OCI-LY7 (cell line): ENCODE results near the gene ABCA10. TPM values are rescaled to one million over a fixed set of nuclear protein-coding genes. Genes with fewer than 3 reads are reported as not detected.

Experiments used
- BruUV-seq: library from RNA; stranded (reverse); fragments of 400-500 nt; replicated peaks from 2 replicates; lab custom pipeline; 2021; lab: Mats Ljungman, UMichigan
- CTCF ChIA-PET: fragments of 300-600 bp; sonication (Branson Sonifier 250); formaldehyde crosslinking; loops from one replicate; lab custom pipeline; 2022; ENCODE audit warnings: antibody characterized with exemption; ENCODE audit not compliant: unreplicated experiment; lab: Charles Lee
- POLR2A ChIA-PET: fragments of 300-600 bp; sonication (Branson Sonifier 250); formaldehyde crosslinking; loops from one replicate; lab custom pipeline; 2022; ENCODE audit warnings: antibody characterized with exemption; lab: Charles Lee
- DNase-seq: peaks from one replicate; pipeline ENCODE4 v3.0.0-alpha.2; 2015; ENCODE audit warnings: low spot score
- H2AFZ ChIP-seq: fragments of 200-600 bp; sonication (generic), shearing (Covaris generic); 2 replicates; pipeline ENCODE4 v1.6.1; 2014; ENCODE audit warnings: mild to moderate bottlenecking, antibody characterized with exemption, low read length, moderate library complexity
- H3K27ac ChIP-seq: fragments of 200-600 bp; sonication (generic); 2 replicates; pipeline ENCODE4 v1.5.1; 2014; ENCODE audit warnings: mixed run types, low read depth, mild to moderate bottlenecking, moderate library complexity, low read length, inconsistent platforms; ENCODE audit not compliant: poor library complexity, severe bottlenecking
- H3K36me3 ChIP-seq: fragments of 200-600 bp; sonication (generic); 2 replicates; pipeline ENCODE4 v1.6.1; 2014; ENCODE audit warnings: mild to moderate bottlenecking, antibody characterized with exemption, low read length, moderate library complexity, mixed read lengths; ENCODE audit not compliant: insufficient read depth
- H3K4me1 ChIP-seq: fragments of 200-600 bp; sonication (generic); 2 replicates; pipeline ENCODE4 v1.5.1; 2014; ENCODE audit warnings: mild to moderate bottlenecking, low read length; ENCODE audit not compliant: insufficient read depth, poor library complexity, severe bottlenecking
- H3K4me2 ChIP-seq: fragments of 200-600 bp; sonication (generic); 2 replicates; pipeline ENCODE4 v1.6.1; 2014; ENCODE audit warnings: mild to moderate bottlenecking, low read length
- H3K4me3 ChIP-seq: fragments of 200-600 bp; sonication (generic); 2 replicates; pipeline ENCODE4 v1.5.1; 2014; ENCODE audit warnings: mild to moderate bottlenecking, low read depth, low read length; ENCODE audit not compliant: poor library complexity, severe bottlenecking
- H3K79me2 ChIP-seq: fragments of 200-600 bp; sonication (generic); 2 replicates; pipeline ENCODE4 v1.6.1; 2016; ENCODE audit warnings: low read depth, mild to moderate bottlenecking, low read length, moderate library complexity, mixed read lengths; ENCODE audit not compliant: insufficient read depth
- H3K9me2 ChIP-seq: fragments of 200-600 bp; sonication (generic); 2 replicates; pipeline ENCODE4 v1.6.1; 2016; ENCODE audit warnings: mild to moderate bottlenecking, low read length, mixed read lengths; ENCODE audit not compliant: insufficient read depth
- H3K9me3 ChIP-seq: fragments of 200-600 bp; sonication (generic); 2 replicates; pipeline ENCODE4 v1.6.1; 2014; ENCODE audit warnings: mild to moderate bottlenecking, mixed run types, low read length, mixed read lengths
- H4K20me1 ChIP-seq: fragments of 200-600 bp; sonication (generic); 2 replicates; pipeline ENCODE4 v1.6.1; 2014; ENCODE audit warnings: mild to moderate bottlenecking, antibody characterized with exemption, low read length, moderate library complexity, mixed read lengths; ENCODE audit not compliant: insufficient read depth
- EZH2phosphoT487 ChIP-seq: fragments of 200-600 bp; sonication (generic); IDR thresholded peaks from 2 replicates; pipeline ENCODE4 v1.6.1; 2018; ENCODE audit warnings: low read depth, borderline replicate concordance, mild to moderate bottlenecking, mixed run types, antibody characterized with exemption, low read length, moderate library complexity, mixed read lengths
- intact Hi-C: fragments of 100-400 bp; cut with micrococcal nuclease; formaldehyde crosslinking; loops from one replicate; pipeline ENCODE4 v1.10.0; 2022; ENCODE audit not compliant: unreplicated experiment
- total RNA-seq, 2 experiments: library from RNA; depleted of rRNA in 1 of 2; stranded (reverse); fragments of >200 nt in 1 of 2; shearing (Covaris generic) in 1 of 2; gene quantifications; 2 replicates each; pipeline ENCODE4 v1.2.3, GENCODE V29; 2014 to 2022
- TF ChIP-seq, protein P1 (sequence below): fragments of 200-600 bp; sonication (generic); conservative IDR thresholded peaks from 2 replicates; pipeline ENCODE4 v1.5.1; 2014; ENCODE audit warnings: mild to moderate bottlenecking, antibody characterized with exemption, low read length, moderate library complexity, mixed read lengths

The ABCA10 gene
- total RNA-seq, 2 experiments from 2014 or later, result 0.13 TPM; not detected in 1

DNA sequence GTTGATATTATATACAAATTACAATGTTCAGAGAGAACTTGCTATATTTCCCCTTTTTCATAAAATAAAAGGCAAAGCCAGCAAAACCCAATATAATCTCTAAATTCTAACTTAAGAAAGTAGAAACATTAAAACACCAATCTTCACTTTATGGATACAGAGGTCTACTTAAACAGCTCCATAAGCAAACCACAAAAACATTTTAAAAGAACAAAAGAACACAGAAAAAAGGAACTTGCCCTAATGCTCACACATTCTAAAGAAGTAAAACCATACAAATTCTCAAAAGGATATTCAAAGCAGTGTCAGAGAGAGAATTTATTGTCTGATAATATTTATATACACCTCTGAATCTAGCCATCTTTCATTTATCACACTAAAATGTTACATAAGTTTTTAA lies 606 bp downstream of the ABCA10 start:
- POLR2A ChIA-PET, result interaction anchor here (0.7 kb wide), 1 partner anchor 291 kb away, joined by 3 read pairs; no protein-coding TSS in a partner anchor
- H3K9me2 ChIP-seq, result no peaks in the 10 kb centered on the region
- H3K9me3 ChIP-seq, result peaks cover 11% of the 10 kb centered on the region
- H3K4me2 ChIP-seq, result peak overlapping the region; percentile 31
- no peak for DNase-seq
- peak overlapping the region; percentile 74 for H2AFZ ChIP-seq
- intact Hi-C loops, result no loop called here
- peak overlapping the region; percentile 10 for H3K27ac ChIP-seq
- no peaks in the 10 kb centered on the region for H3K36me3 ChIP-seq
- CTCF ChIA-PET, result no interaction called here
- no peak for TF ChIP-seq EZH2phosphoT487
- TF ChIP-seq, protein P1, sequence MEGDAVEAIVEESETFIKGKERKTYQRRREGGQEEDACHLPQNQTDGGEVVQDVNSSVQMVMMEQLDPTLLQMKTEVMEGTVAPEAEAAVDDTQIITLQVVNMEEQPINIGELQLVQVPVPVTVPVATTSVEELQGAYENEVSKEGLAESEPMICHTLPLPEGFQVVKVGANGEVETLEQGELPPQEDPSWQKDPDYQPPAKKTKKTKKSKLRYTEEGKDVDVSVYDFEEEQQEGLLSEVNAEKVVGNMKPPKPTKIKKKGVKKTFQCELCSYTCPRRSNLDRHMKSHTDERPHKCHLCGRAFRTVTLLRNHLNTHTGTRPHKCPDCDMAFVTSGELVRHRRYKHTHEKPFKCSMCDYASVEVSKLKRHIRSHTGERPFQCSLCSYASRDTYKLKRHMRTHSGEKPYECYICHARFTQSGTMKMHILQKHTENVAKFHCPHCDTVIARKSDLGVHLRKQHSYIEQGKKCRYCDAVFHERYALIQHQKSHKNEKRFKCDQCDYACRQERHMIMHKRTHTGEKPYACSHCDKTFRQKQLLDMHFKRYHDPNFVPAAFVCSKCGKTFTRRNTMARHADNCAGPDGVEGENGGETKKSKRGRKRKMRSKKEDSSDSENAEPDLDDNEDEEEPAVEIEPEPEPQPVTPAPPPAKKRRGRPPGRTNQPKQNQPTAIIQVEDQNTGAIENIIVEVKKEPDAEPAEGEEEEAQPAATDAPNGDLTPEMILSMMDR, result no peak
- H4K20me1 ChIP-seq, result no peaks in the 10 kb centered on the region
- peaks cover 25% of the 10 kb centered on the region for H3K4me1 ChIP-seq
- peak overlapping the region; percentile 5 for H3K4me3 ChIP-seq
- no peaks in the 10 kb centered on the region for H3K79me2 ChIP-seq
- BruUV-seq, result no TSS peak

DNA sequence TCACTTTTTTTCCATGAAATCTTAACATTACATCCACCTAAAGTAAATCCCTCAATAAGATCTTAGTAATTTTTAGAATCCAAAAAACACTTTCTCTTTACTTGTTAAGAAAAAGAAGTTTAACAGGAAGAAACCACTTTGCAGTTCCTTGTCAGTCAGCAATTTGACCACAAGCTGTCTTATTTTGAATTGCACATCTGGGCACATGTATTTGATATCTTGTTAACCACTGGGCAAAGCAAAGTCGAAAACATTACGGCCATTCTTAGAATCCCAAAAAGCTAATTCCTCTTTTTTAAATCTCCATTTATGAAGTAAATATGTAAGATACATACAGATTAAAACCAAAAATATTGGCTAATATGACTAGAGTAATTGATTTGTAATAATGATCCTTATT lies 1.1 kb downstream of the ABCA10 start:
- TF ChIP-seq EZH2phosphoT487, result no peak
- TF ChIP-seq, protein P1, result no peak
- peak overlapping the region; percentile 5 for H3K4me3 ChIP-seq
- H4K20me1 ChIP-seq, result no peaks in the 10 kb centered on the region
- H3K4me2 ChIP-seq, result peak overlapping the region; percentile 31
- no peaks in the 10 kb centered on the region for H3K9me2 ChIP-seq
- CTCF ChIA-PET, result no interaction called here
- peaks cover 6% of the 10 kb centered on the region for H3K9me3 ChIP-seq
- no TSS peak for BruUV-seq
- peak; percentile 51 for DNase-seq
- POLR2A ChIA-PET, result interaction anchor here (0.5 to 0.7 kb wide), 2 partner anchors 235 to 291 kb away, joined by 3 to 4 read pairs; no protein-coding TSS in a partner anchor
- intact Hi-C loops, result no loop called here
- peak overlapping the region; percentile 74 for H2AFZ ChIP-seq
- peak overlapping the region; percentile 10 for H3K27ac ChIP-seq
- no peaks in the 10 kb centered on the region for H3K79me2 ChIP-seq
- H3K4me1 ChIP-seq, result peaks cover 29% of the 10 kb centered on the region
- no peaks in the 10 kb centered on the region for H3K36me3 ChIP-seq

DNA sequence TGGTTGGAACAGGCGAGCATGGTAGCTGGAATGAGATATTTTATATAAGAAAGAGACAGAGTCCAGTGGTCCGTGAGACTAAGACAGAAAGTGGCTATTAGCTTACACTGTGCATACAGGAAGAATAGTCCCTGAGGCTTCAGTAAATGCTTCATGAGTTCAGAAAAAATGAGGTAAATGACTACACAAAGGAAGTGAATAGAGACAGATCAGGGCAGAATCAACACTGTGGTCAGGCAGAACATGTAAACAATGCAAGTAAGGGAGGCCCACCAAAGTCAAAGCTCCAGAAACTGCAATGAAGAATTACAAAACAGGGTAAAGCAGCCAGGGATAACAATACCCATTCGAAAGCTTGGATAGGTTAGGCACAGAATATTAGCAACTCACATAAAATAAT lies 4.8 kb downstream of the ABCA10 start:
- no peak overlapping the region for H3K27ac ChIP-seq
- intact Hi-C loops, result no loop called here
- no peak for TF ChIP-seq EZH2phosphoT487
- TF ChIP-seq, protein P1, result no peak
- peak overlapping the region; percentile 27 for H3K4me2 ChIP-seq
- ChIA-PET CTCF (no interaction called here), POLR2A (interaction anchor here (0.9 to 1.5 kb wide), 8 partner anchors 10 to 131 kb away, joined by 3 to 4 read pairs (median 3); no protein-coding TSS in a partner anchor)
- H2AFZ ChIP-seq, result peak overlapping the region; percentile 64
- no TSS peak for BruUV-seq
- H4K20me1 ChIP-seq, result no peaks in the 10 kb centered on the region
- peak; percentile 19 for DNase-seq
- H3K9me3 ChIP-seq, result no peaks in the 10 kb centered on the region
- H3K4me1 ChIP-seq, result peaks cover 29% of the 10 kb centered on the region
- H3K79me2 ChIP-seq, result no peaks in the 10 kb centered on the region
- H3K4me3 ChIP-seq, result no peak overlapping the region
- H3K9me2 ChIP-seq, result no peaks in the 10 kb centered on the region
- H3K36me3 ChIP-seq, result no peaks in the 10 kb centered on the region
